OCI-LY1 (cell line): Measurements from ENCODE around the gene OR52A1.

Experiments
- EZH2 ChIP-seq: fragments of 200-600 bp; sonication (generic), shearing (Covaris generic); IDR thresholded peaks from 2 replicates; pipeline ENCODE4 v1.8.0; 2017; ENCODE audit warnings: borderline replicate concordance, mixed run types, mild to moderate bottlenecking, antibody characterized with exemption, low read length, moderate library complexity, mixed read lengths
- TF ChIP-seq, protein P1 (sequence below): fragments of 200-600 bp; sonication (generic), shearing (Covaris generic); IDR thresholded peaks from 2 replicates; pipeline ENCODE4 v1.5.1; 2017; ENCODE audit warnings: mild to moderate bottlenecking, antibody characterized with exemption, low read length, moderate library complexity, mixed read lengths

DNA sequence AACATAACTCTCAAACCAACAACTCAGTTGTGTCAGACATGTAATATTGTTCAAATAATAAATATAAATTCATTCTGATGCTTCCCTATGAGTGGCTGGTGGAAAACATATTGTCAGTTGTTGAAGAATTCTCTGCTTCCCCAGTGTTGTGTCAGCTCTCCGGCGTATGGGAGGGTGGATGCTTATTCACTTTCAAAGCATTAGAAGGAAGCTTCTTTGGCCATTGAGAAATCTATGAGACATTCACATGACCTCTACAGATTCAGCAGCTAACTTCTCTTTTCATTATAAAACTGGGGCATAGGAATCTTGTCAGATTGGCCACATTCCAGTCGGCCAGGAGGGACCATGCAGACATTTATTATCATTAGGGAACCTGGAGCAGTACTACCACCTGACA, 43.0 kb upstream of the OR52A1 start:
- TF ChIP-seq, protein P1, sequence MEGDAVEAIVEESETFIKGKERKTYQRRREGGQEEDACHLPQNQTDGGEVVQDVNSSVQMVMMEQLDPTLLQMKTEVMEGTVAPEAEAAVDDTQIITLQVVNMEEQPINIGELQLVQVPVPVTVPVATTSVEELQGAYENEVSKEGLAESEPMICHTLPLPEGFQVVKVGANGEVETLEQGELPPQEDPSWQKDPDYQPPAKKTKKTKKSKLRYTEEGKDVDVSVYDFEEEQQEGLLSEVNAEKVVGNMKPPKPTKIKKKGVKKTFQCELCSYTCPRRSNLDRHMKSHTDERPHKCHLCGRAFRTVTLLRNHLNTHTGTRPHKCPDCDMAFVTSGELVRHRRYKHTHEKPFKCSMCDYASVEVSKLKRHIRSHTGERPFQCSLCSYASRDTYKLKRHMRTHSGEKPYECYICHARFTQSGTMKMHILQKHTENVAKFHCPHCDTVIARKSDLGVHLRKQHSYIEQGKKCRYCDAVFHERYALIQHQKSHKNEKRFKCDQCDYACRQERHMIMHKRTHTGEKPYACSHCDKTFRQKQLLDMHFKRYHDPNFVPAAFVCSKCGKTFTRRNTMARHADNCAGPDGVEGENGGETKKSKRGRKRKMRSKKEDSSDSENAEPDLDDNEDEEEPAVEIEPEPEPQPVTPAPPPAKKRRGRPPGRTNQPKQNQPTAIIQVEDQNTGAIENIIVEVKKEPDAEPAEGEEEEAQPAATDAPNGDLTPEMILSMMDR = no peak
- no peak for TF ChIP-seq EZH2
